ENCODE data around the gene ID1. TPM values are rescaled to one million over a fixed set of nuclear protein-coding genes. Genes with fewer than 3 reads are reported as not detected.
A peak's percentile ranks its signal among the peaks of the same experiment; 100 is the strongest.

Gene ID1
- polyA plus RNA-seq, 1 donor = 245 TPM

DNA sequence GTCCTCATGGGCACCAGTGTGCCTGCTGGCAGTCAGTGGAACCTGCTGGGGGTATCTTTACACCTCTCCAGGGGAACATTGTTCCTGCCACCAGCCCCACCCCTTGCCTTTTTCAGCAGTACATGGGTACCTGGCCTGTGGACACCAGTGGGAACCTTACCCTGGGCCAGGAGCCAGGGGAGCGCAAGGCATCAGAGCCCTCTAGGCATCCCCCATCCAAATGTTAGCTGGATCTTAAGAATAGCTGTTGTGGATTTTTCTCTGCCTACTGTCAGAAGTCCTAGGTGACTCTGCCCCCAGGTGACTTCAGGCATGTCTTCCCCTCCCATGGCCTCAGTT is 38.8 kb upstream of the ID1 start:
- WGBS (ENCODE audit: insufficient coverage, low lambda C conversion rate) = no CpG with 5 or more reads among the region's 1 CpG
- Histone ChIP-seq H3K4me3 (ENCODE audit: low read length) (no peak overlapping the region), H3K27me3 (ENCODE audit: control insufficient read depth, insufficient read depth, low read length) (no peaks in the 10 kb centered on the region), H3K4me1 (ENCODE audit: control insufficient read depth, insufficient read depth, low read length) (peaks cover 59% of the 10 kb centered on the region), H3K36me3 (ENCODE audit: control insufficient read depth, insufficient read depth, low read length) (peaks cover 61% of the 10 kb centered on the region), H3K27ac (ENCODE audit: low read length) (peak overlapping the region; percentile 76), H3K9me3 (ENCODE audit: control insufficient read depth, low read depth, low read length) (peaks cover 2% of the 10 kb centered on the region)
- DNase-seq = no peak

- no CpG with 5 or more reads among the region's 14 CpGs for WGBS (ENCODE audit: insufficient coverage, low lambda C conversion rate)
- Histone ChIP-seq H3K27ac (ENCODE audit: low read length) (peak overlapping the region; percentile 76), H3K4me1 (ENCODE audit: control insufficient read depth, insufficient read depth, low read length) (peaks cover 61% of the 10 kb centered on the region), H3K36me3 (ENCODE audit: control insufficient read depth, insufficient read depth, low read length) (peaks cover 56% of the 10 kb centered on the region), H3K4me3 (ENCODE audit: low read length) (no peak overlapping the region), H3K27me3 (ENCODE audit: control insufficient read depth, insufficient read depth, low read length) (no peaks in the 10 kb centered on the region), H3K9me3 (ENCODE audit: control insufficient read depth, low read depth, low read length) (peaks cover 2% of the 10 kb centered on the region)
- peak; percentile 64 to 84 for DNase-seq
Measured at GRCh38 chr20:31566658-31567379, 38.3 kb upstream of the ID1 start.

- peaks cover 50% of the 10 kb centered on the region for H3K36me3 ChIP-seq (ENCODE audit: control insufficient read depth, insufficient read depth, low read length)
- H3K4me3 ChIP-seq (ENCODE audit: low read length) = no peak overlapping the region
- H3K4me1 ChIP-seq (ENCODE audit: control insufficient read depth, insufficient read depth, low read length) = peaks cover 65% of the 10 kb centered on the region
- peaks cover 2% of the 10 kb centered on the region for H3K9me3 ChIP-seq (ENCODE audit: control insufficient read depth, low read depth, low read length)
- no peaks in the 10 kb centered on the region for H3K27me3 ChIP-seq (ENCODE audit: control insufficient read depth, insufficient read depth, low read length)
- no peak for DNase-seq
- peak overlapping the region; percentile 76 for H3K27ac ChIP-seq (ENCODE audit: low read length)
Measured at GRCh38 chr20:31567380-31567720, 37.7 kb upstream of the ID1 start.

GRCh38 chr20:31568041-31568731 is 36.9 kb upstream of the ID1 start:
- H3K36me3 ChIP-seq (ENCODE audit: control insufficient read depth, insufficient read depth, low read length) = peaks cover 44% of the 10 kb centered on the region
- no peak overlapping the region for H3K27ac ChIP-seq (ENCODE audit: low read length)
- DNase-seq = no peak
- peaks cover 2% of the 10 kb centered on the region for H3K9me3 ChIP-seq (ENCODE audit: control insufficient read depth, low read depth, low read length)
- no CpG with 5 or more reads among the region's 21 CpGs for WGBS (ENCODE audit: insufficient coverage, low lambda C conversion rate)
- peaks cover 63% of the 10 kb centered on the region for H3K4me1 ChIP-seq (ENCODE audit: control insufficient read depth, insufficient read depth, low read length)
- H3K4me3 ChIP-seq (ENCODE audit: low read length) = no peak overlapping the region
- no peaks in the 10 kb centered on the region for H3K27me3 ChIP-seq (ENCODE audit: control insufficient read depth, insufficient read depth, low read length)

- Histone ChIP-seq H3K27me3 (ENCODE audit: control insufficient read depth, insufficient read depth, low read length) (no peaks in the 10 kb centered on the region), H3K4me3 (ENCODE audit: low read length) (no peak overlapping the region), H3K4me1 (ENCODE audit: control insufficient read depth, insufficient read depth, low read length) (peaks cover 68% of the 10 kb centered on the region), H3K9me3 (ENCODE audit: control insufficient read depth, low read depth, low read length) (peaks cover 2% of the 10 kb centered on the region), H3K36me3 (ENCODE audit: control insufficient read depth, insufficient read depth, low read length) (peaks cover 41% of the 10 kb centered on the region), H3K27ac (ENCODE audit: low read length) (peak overlapping the region; percentile 8)
- WGBS (ENCODE audit: insufficient coverage, low lambda C conversion rate) = no CpG with 5 or more reads among the region's 5 CpGs
- DNase-seq = no peak
Measured at GRCh38 chr20:31568773-31569162, 36.3 kb upstream of the ID1 start.

DNA sequence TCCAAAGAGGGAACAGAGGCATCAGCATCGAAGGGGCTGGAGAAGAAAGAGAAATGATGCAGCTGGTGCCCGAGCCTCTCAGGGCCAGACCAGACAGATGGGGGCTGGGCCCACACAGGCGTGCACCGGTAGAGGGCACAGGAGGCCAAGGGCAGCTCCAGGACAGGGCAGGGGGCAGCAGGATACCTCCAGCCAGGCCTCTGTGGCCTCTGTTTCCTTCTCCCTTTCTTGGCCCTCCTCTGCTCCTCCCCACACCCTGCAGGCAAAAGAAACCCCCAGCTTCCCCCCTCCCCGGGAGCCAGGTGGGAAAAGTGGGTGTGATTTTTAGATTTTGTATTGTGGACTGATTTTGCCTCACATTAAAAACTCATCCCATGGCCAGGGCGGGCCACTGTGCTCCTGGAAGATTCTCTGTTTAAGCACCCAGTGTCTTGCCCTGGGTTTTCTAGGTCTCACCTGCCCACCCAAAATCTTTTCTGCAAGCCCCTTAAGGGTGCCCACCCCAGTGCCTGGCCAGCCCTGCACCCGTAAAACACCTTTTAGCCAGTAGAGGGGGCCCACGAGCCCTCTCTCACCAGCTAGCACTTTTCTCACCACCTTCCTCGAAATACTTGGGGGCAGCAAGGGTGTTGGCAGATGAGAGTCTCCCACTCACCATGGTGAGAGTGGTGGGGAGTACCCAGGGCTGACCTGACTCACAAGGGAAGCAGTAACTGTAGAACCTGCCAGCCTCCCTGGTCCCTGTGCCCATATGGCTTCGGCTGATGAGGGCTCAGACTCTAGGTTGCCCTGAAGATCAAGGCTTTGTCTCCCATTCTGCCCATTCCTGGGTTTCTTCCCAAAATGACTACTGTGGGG is 35.7 kb upstream of the ID1 start:
- Histone ChIP-seq H3K4me3 (ENCODE audit: low read length) (no peak overlapping the region), H3K9me3 (ENCODE audit: control insufficient read depth, low read depth, low read length) (peaks cover 2% of the 10 kb centered on the region), H3K36me3 (ENCODE audit: control insufficient read depth, insufficient read depth, low read length) (peaks cover 35% of the 10 kb centered on the region), H3K27me3 (ENCODE audit: control insufficient read depth, insufficient read depth, low read length) (no peaks in the 10 kb centered on the region), H3K27ac (ENCODE audit: low read length) (peak overlapping the region; percentile 69), H3K4me1 (ENCODE audit: control insufficient read depth, insufficient read depth, low read length) (peaks cover 73% of the 10 kb centered on the region)
- no CpG with 5 or more reads among the region's 10 CpGs for WGBS (ENCODE audit: insufficient coverage, low lambda C conversion rate)
- DNase-seq = peak; percentile 40 to 60

DNA sequence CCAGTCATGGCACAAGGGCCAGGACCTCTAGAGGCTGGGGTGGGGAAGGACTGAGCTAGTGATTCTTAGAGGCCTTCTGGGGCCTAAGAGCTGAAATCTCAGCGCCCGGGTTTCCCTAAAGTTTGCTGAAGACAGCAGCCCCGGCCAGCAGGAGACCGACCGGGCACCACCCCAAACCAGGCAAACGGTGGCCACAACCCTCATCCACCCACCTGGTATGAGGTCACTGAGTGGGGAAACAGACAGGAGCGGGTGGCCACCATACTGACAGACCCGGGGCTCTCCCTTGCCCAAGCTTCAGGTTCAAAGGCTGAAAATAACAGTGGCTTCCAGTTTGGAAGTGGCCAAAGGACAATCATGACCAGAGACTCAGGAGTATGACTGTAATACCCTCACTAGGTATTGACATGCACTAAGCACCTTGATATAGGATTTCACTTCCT is 35.0 kb upstream of the ID1 start:
- peak overlapping the region; percentile 69 for H3K27ac ChIP-seq (ENCODE audit: low read length)
- H3K27me3 ChIP-seq (ENCODE audit: control insufficient read depth, insufficient read depth, low read length) = no peaks in the 10 kb centered on the region
- DNase-seq = peak in 1 of 2 donors; percentile 54
- peaks cover 73% of the 10 kb centered on the region for H3K4me1 ChIP-seq (ENCODE audit: control insufficient read depth, insufficient read depth, low read length)
- H3K36me3 ChIP-seq (ENCODE audit: control insufficient read depth, insufficient read depth, low read length) = peaks cover 33% of the 10 kb centered on the region
- no peak overlapping the region for H3K4me3 ChIP-seq (ENCODE audit: low read length)
- no CpG with 5 or more reads among the region's 8 CpGs for WGBS (ENCODE audit: insufficient coverage, low lambda C conversion rate)
- peaks cover 2% of the 10 kb centered on the region for H3K9me3 ChIP-seq (ENCODE audit: control insufficient read depth, low read depth, low read length)

GRCh38 chr20:31570735-31571617 is 34.1 kb upstream of the ID1 start:
- WGBS (ENCODE audit: insufficient coverage, low lambda C conversion rate) = no CpG with 5 or more reads among the region's 25 CpGs
- Histone ChIP-seq H3K4me3 (ENCODE audit: low read length) (no peak overlapping the region), H3K27ac (ENCODE audit: low read length) (peak overlapping the region; percentile 69), H3K4me1 (ENCODE audit: control insufficient read depth, insufficient read depth, low read length) (peaks cover 67% of the 10 kb centered on the region), H3K9me3 (ENCODE audit: control insufficient read depth, low read depth, low read length) (peaks cover 2% of the 10 kb centered on the region), H3K36me3 (ENCODE audit: control insufficient read depth, insufficient read depth, low read length) (peaks cover 28% of the 10 kb centered on the region), H3K27me3 (ENCODE audit: control insufficient read depth, insufficient read depth, low read length) (no peaks in the 10 kb centered on the region)
- DNase-seq = no peak

DNA sequence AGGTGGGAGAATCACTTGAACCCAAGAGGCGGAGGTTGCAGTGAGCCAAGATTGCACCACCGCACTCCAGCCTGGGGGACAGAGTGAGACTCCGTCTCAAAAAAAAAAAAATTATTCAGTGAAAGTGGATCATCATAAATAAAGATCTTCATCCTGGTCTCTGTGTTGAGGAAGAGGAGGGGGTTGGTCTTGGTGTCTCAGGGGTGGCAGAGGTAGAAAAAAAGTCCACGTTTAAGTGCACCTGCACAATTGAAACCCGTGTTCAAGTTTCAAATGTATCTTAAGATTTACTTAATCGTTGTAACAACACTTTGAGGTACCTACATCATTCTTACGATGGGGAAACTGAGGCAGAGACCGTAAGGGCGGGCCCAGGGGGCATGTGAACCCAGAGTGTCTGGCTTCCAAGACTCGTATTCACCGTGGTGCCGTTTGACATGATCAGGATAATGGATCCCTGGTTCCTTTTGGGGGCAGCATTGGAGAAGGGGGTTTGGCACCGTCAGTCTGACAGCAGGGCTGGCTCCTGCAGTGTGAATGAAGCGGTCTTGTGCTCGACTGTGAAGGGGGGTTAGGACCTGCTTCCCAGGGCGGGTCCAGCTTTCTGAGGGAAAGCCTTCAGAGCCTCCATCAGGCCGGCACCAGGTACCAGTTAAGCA is 32.9 kb upstream of the ID1 start:
- Histone ChIP-seq H3K4me1 (ENCODE audit: control insufficient read depth, insufficient read depth, low read length) (peaks cover 55% of the 10 kb centered on the region), H3K36me3 (ENCODE audit: control insufficient read depth, insufficient read depth, low read length) (peaks cover 26% of the 10 kb centered on the region), H3K27ac (ENCODE audit: low read length) (peak overlapping the region; percentile 80), H3K9me3 (ENCODE audit: control insufficient read depth, low read depth, low read length) (peaks cover 2% of the 10 kb centered on the region), H3K27me3 (ENCODE audit: control insufficient read depth, insufficient read depth, low read length) (no peaks in the 10 kb centered on the region), H3K4me3 (ENCODE audit: low read length) (peak overlapping the region; percentile 30)
- no CpG with 5 or more reads among the region's 17 CpGs for WGBS (ENCODE audit: insufficient coverage, low lambda C conversion rate)
- DNase-seq = no peak
